GM19193 (cell line): ENCODE results near the gene NELL1.

ENCODE experiments used
- POLR2A ChIP-seq: IDR thresholded peaks from 4 replicates; pipeline ENCODE4 v1.6.1; 2011; ENCODE audit not compliant: insufficient read depth, insufficient read length; ENCODE audit errors: extremely low read depth

Gene NELL1

GRCh38 chr11:21485006-21485405 is 815.6 kb downstream of the NELL1 start:
- no peak for TF ChIP-seq POLR2A

- no peak for TF ChIP-seq POLR2A
Observed at GRCh38 chr11:21485426-21485825, 816.0 kb downstream of the NELL1 start.

GRCh38 chr11:21489416-21490115 is 820.2 kb downstream of the NELL1 start:
- TF ChIP-seq POLR2A: no peak

GRCh38 chr11:21492931-21493330 is 823.5 kb downstream of the NELL1 start:
- no peak for TF ChIP-seq POLR2A

- no peak for TF ChIP-seq POLR2A
Observed at GRCh38 chr11:21494946-21495345, 825.6 kb downstream of the NELL1 start.

GRCh38 chr11:21495879-21496278 is 826.5 kb downstream of the NELL1 start:
- TF ChIP-seq POLR2A: no peak

- TF ChIP-seq POLR2A: no peak
Observed at GRCh38 chr11:21501245-21501644, 831.9 kb downstream of the NELL1 start.

- no peak for TF ChIP-seq POLR2A
Observed at GRCh38 chr11:21505070-21505469, 835.7 kb downstream of the NELL1 start.

GRCh38 chr11:21511835-21512440 is 842.6 kb downstream of the NELL1 start:
- TF ChIP-seq POLR2A: no peak

- TF ChIP-seq POLR2A: no peak
Observed at GRCh38 chr11:21514316-21514715, 844.9 kb downstream of the NELL1 start.

- no peak for TF ChIP-seq POLR2A
Observed at GRCh38 chr11:21520244-21520643, 850.9 kb downstream of the NELL1 start.

- TF ChIP-seq POLR2A: no peak
Observed at GRCh38 chr11:21529187-21529586, 859.8 kb downstream of the NELL1 start.

- TF ChIP-seq POLR2A: no peak
Observed at GRCh38 chr11:21534288-21534687, 864.9 kb downstream of the NELL1 start.

- no peak for TF ChIP-seq POLR2A
Observed at GRCh38 chr11:21537980-21538379, 868.6 kb downstream of the NELL1 start.

- no peak for TF ChIP-seq POLR2A
Observed at GRCh38 chr11:21541187-21541751, 871.9 kb downstream of the NELL1 start.

- no peak for TF ChIP-seq POLR2A
Observed at GRCh38 chr11:21543901-21544300, 874.5 kb downstream of the NELL1 start.
